Measurements from ENCODE around the gene NPDC1. TPM values are rescaled to one million over a fixed set of nuclear protein-coding genes. Genes with fewer than 3 reads are reported as not detected.

Gene NPDC1
- total RNA-seq, 4 donors from 2014 or later: 11.3 to 22.3 (median 19.0) TPM

DNA sequence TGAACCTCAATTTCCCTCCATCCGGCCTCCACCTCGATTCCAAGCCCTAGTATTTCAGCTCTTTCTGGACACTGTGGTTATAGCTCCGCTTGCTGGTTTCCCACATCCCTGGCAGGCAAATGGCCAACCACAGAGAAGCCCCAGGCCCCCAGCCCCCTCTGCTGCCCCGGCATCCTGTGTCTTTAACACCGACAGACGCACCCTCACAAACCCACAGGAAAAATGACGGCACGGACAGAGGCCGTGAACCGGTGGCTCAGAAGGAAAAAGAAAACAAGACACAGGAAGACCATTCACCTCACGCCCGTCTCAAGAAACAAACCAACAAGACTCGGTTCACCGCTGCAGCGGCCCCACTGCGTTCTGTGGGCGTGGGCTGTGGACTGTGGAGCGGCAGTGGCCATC is 48.1 kb downstream of the NPDC1 start:
- ATAC-seq (no peak), DNase-seq (no peak)
- Histone ChIP-seq H3K4me1 (peaks cover 4 to 7% of the 10 kb centered on the region in 2 donors), H3K9me3 (no peaks in the 10 kb centered on the region), H3K36me3 (peaks cover 0 to 7% of the 10 kb centered on the region in 2 donors), H3K27me3 (peaks cover 14 to 19% (median 18%) of the 10 kb centered on the region in 3 donors), H3K4me3 (no peak overlapping the region), H3K27ac (no peak overlapping the region)
- in situ Hi-C loops (cut with MboI; ENCODE audit: low sequenced_read_pairs in 4 of 4): no loop called here
- TF ChIP-seq POLR2A (IDR thresholded peaks at IDR 0.05): no peak
- TF ChIP-seq, protein P1, sequence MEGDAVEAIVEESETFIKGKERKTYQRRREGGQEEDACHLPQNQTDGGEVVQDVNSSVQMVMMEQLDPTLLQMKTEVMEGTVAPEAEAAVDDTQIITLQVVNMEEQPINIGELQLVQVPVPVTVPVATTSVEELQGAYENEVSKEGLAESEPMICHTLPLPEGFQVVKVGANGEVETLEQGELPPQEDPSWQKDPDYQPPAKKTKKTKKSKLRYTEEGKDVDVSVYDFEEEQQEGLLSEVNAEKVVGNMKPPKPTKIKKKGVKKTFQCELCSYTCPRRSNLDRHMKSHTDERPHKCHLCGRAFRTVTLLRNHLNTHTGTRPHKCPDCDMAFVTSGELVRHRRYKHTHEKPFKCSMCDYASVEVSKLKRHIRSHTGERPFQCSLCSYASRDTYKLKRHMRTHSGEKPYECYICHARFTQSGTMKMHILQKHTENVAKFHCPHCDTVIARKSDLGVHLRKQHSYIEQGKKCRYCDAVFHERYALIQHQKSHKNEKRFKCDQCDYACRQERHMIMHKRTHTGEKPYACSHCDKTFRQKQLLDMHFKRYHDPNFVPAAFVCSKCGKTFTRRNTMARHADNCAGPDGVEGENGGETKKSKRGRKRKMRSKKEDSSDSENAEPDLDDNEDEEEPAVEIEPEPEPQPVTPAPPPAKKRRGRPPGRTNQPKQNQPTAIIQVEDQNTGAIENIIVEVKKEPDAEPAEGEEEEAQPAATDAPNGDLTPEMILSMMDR (IDR thresholded peaks at IDR 0.05 in 4 of 5, conservative IDR thresholded peaks at IDR 0.05 in 1 of 5): no peak
- intact Hi-C loops (cut with DNase I; ENCODE audit: low total_unique reads): no loop called here

DNA sequence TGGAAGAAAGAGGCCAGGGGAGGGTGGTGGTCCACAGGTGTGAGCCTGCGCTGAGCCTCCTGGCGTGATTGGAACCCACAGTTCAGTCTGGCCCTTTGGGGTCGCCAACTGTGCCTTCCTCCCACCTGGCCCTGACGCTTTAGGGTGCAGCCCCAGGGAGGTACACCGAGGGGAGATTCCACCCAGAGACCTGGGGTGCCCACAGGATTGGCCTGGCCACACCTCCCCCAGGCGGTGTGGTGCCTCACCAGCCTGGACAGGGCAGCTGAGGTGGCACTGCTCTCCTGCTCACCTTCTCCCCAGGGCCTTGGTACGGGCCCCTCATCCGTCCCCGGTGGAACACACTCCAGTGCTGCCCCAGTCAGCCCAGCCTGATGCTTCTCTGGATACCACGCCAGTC is 48.6 kb downstream of the NPDC1 start:
- H3K27ac ChIP-seq: no peak overlapping the region
- H3K27me3 ChIP-seq: peaks cover 14 to 19% (median 18%) of the 10 kb centered on the region in 3 donors
- no peaks in the 10 kb centered on the region for H3K9me3 ChIP-seq
- in situ Hi-C loops (cut with MboI; ENCODE audit: low sequenced_read_pairs in 4 of 4) (no loop called here), intact Hi-C loops (cut with DNase I; ENCODE audit: low total_unique reads) (no loop called here)
- peaks cover 0 to 7% of the 10 kb centered on the region in 2 donors for H3K36me3 ChIP-seq
- H3K4me3 ChIP-seq: no peak overlapping the region
- ATAC-seq (no peak), DNase-seq (no peak)
- H3K4me1 ChIP-seq: peaks cover 6 to 11% of the 10 kb centered on the region in 2 donors
- TF ChIP-seq, protein P1 (IDR thresholded peaks at IDR 0.05 in 4 of 5, conservative IDR thresholded peaks at IDR 0.05 in 1 of 5): no peak
- TF ChIP-seq POLR2A (IDR thresholded peaks at IDR 0.05): no peak

DNA sequence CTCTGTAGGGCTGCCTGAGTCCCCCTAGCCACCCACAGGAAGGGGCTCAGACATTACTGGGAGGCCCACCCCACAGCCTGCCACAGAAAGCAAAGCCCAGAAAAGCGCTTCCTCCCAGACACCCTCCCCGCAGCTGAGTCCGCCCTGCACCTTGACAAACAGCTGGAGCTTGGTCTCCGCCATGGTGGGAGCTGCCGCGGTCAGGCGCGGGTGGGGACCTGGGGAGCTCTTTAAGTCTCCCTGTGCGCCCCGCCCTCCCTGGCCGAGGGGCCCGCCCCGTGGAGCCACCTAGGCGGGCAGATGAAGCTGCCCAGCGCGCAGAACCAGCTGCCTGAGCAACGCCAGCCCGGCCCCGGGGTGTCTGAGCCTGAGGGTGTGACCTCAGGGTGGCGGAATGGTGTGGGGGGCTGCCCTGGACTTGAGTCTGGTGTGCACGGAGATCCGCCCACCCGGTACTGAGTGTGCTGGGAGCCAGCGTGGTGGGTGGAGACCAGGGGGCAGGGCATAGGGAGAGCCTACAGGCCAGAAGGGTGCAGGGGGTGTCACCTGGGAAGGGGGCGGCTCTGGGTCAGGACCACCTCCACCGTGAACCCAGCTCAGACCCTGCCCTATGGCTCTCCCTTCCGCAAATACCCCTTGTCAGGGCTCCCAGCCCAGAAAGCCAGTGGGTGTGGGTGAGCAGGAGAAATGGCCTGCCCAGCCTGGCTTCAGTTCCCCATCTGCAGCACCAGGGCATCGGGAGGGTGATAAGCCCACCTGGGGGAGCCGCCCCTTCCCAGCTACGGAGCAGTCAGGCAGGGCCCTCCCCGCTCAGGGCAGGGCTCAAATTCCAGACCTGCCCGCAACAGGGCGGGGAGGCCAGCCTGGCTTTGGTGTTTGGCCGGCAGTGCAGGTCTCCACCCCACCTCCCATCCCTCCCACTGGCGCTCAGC is 49.4 kb downstream of the NPDC1 start, which contains the start of gene CLIC3:
Gene CLIC3 (minus strand): TSS at position 208 of the 932 bp plus-strand sequence. CDS start 25 bp downstream, at position 183.
- ATAC-seq (no peak), DNase-seq (no peak)
- intact Hi-C loops (cut with DNase I; ENCODE audit: low total_unique reads) (no loop called here), in situ Hi-C loops (cut with MboI; ENCODE audit: low sequenced_read_pairs in 4 of 4) (no loop called here)
- TF ChIP-seq, protein P1 (IDR thresholded peaks at IDR 0.05 in 4 of 5, conservative IDR thresholded peaks at IDR 0.05 in 1 of 5): no peak
- no peak for TF ChIP-seq POLR2A (IDR thresholded peaks at IDR 0.05)
- Histone ChIP-seq H3K4me1 (peaks cover 6 to 12% of the 10 kb centered on the region in 2 donors), H3K27me3 (peaks cover 14 to 19% (median 18%) of the 10 kb centered on the region in 3 donors), H3K36me3 (peaks cover 0 to 7% of the 10 kb centered on the region in 2 donors), H3K9me3 (no peaks in the 10 kb centered on the region), H3K4me3 (no peak within 1 kb of the TSS), H3K27ac (no peak within 1 kb of the TSS)

DNA sequence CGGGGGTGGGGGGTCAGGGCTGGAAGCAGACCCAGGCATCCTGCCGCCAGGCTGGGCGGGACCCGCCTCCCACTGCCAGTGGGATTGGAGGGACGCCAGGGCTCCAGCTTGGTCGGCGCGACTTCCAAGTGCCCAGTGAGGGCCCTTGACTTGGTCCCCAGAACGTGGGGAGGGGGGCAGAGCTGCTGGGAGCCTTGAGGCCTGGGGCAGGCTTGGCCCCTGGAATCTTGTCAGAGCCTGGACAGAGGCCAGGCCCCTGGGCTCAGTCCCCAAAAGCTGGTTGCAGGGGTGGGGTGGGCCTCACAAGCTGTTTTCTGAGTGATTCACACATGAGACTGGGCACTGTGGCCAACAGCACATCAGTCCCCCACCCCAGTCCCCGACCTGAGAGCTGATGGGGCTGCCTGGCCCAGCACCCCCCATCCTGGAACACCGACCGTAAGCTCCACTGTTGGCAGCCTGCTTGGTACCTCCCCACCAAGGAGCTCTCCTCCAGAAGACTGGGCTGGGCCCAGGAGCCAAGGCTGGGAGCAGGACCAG is 50.1 kb downstream of the NPDC1 start:
- Histone ChIP-seq H3K4me1 (peaks cover 6 to 12% of the 10 kb centered on the region in 2 donors), H3K27ac (no peak overlapping the region)

More for the DNA sequence above, 50.1 kb downstream of the NPDC1 start:
- ATAC-seq: no peak
- Histone ChIP-seq H3K27me3 (peaks cover 14 to 19% (median 18%) of the 10 kb centered on the region in 3 donors), H3K9me3 (no peaks in the 10 kb centered on the region), H3K4me3 (no peak overlapping the region), H3K36me3 (peaks cover 0 to 7% of the 10 kb centered on the region in 2 donors)
- no peak for DNase-seq
- TF ChIP-seq POLR2A (IDR thresholded peaks at IDR 0.05): no peak
- TF ChIP-seq, protein P1 (IDR thresholded peaks at IDR 0.05 in 4 of 5, conservative IDR thresholded peaks at IDR 0.05 in 1 of 5): no peak
- in situ Hi-C loops (cut with MboI; ENCODE audit: low sequenced_read_pairs in 4 of 4): no loop called here
- intact Hi-C loops (cut with DNase I; ENCODE audit: low total_unique reads): no loop called here
